Adrenal gland (tissue), 5 donors: ENCODE measurements around the gene UBE2G2.

ENCODE experiments used
- CTCF ChIP-seq, 6 experiments: fragments of 450-650 bp in 4 of 6; fragments of 200-600 bp in 2 of 6; sonication (generic) in 1 of 6; IDR thresholded peaks; 1 replicate in 5 of 6; 2 replicates in 1 of 6; pipeline versions ENCODE4 v1.5.1 to v1.8.0; 2016 to 2021; ENCODE audit warnings: antibody characterized with exemption in 6 of 6, mild to moderate bottlenecking in 2 of 6, moderate library complexity in 1 of 6
- POLR2A ChIP-seq, 2 donors: fragments of 450-650 bp; IDR thresholded peaks; one replicate each; pipeline ENCODE4 v1.6.1; 2017; ENCODE audit warnings: antibody characterized with exemption in 2 of 2, mild to moderate bottlenecking in 2 of 2, moderate library complexity in 1 of 2
- donor health status: DM: no; HTN: no; CAD: no.

GRCh38 chr21:44810779-44811178, 9.2 kb upstream of the UBE2G2 start:
- no peak for TF ChIP-seq CTCF (IDR thresholded peaks at IDR 0.05)
- no peak for TF ChIP-seq POLR2A (IDR thresholded peaks at IDR 0.05)
